H1 (cell line): ENCODE data around the gene CGB5. TPM values are rescaled to one million over a fixed set of nuclear protein-coding genes. Genes with fewer than 3 reads are reported as not detected.

ENCODE experiments used
- CTCF ChIA-PET: fragments of 300-600 bp; sonication (Branson Sonifier 250); formaldehyde crosslinking; loops from one replicate; lab custom pipeline; 2021; ENCODE audit not compliant: partially characterized antibody; lab: Charles Lee
- POLR2A ChIA-PET: fragments of 300-600 bp; sonication (Branson Sonifier 250); formaldehyde crosslinking; loops from one replicate; lab custom pipeline; 2021; ENCODE audit warnings: inconsistent platforms; ENCODE audit not compliant: partially characterized antibody; lab: Charles Lee
- DNase-seq, 2 experiments: peaks; one replicate each; pipeline versions ENCODE4 v3.0.0 to v3.0.0-alpha.2; 2010 to 2022; ENCODE audit warnings: low spot score in 2 of 2, low read depth in 1 of 2, mixed read lengths in 1 of 2
- FAIRE-seq: peaks from 2 replicates; lab custom pipeline; 2011; peaks lifted over from hg19 to GRCh38; lab: Jason Lieb, UNC
- H2AFZ ChIP-seq: 2 replicates; pipeline ENCODE4 v1.8.1; 2012; ENCODE audit warnings: low read length, inconsistent platforms
- H2AK5ac ChIP-seq: 2 replicates; pipeline ENCODE4 v1.6.1; 2013; ENCODE audit warnings: low read depth, low read length
- H2BK120ac ChIP-seq: replicated peaks from 2 replicates; pipeline ENCODE3; 2013; ENCODE audit warnings: low read depth, low read length, inconsistent platforms
- H2BK12ac ChIP-seq: 2 replicates; pipeline ENCODE4 v1.6.1; 2013; ENCODE audit warnings: low read depth, low read length
- H2BK15ac ChIP-seq: 2 replicates; pipeline ENCODE4 v1.6.1; 2013; ENCODE audit warnings: low read length
- H2BK20ac ChIP-seq: 2 replicates; pipeline ENCODE4 v1.6.1; 2013; ENCODE audit warnings: low read length
- H2BK5ac ChIP-seq: 2 replicates; pipeline ENCODE4 v1.6.1; 2013; ENCODE audit warnings: low read depth, low read length
- H3K14ac ChIP-seq: 2 replicates; pipeline ENCODE4 v1.6.1; 2013; ENCODE audit warnings: inconsistent platforms; ENCODE audit not compliant: insufficient read length
- H3K18ac ChIP-seq: 2 replicates; pipeline ENCODE4 v1.6.1; 2013; ENCODE audit warnings: low read length; ENCODE audit errors: extremely low read depth
- H3K23ac ChIP-seq: 2 replicates; pipeline ENCODE4 v1.6.1; 2013; ENCODE audit warnings: inconsistent platforms; ENCODE audit not compliant: insufficient read length
- H3K23me2 ChIP-seq: 2 replicates; pipeline ENCODE4 v1.6.1; 2013; ENCODE audit warnings: low read depth, low read length
- H3K27ac ChIP-seq: 2 replicates; pipeline ENCODE4 v1.6.1; 2011; ENCODE audit warnings: low read depth, low read length, inconsistent platforms
- H3K27me3 ChIP-seq, 4 experiments: replicated peaks in 1 of 4; 1 replicate in 1 of 4; 2 replicates in 3 of 4; pipeline versions ENCODE4 v1.6.1 to v1.8.1; 2011 to 2013; ENCODE audit warnings: low read length in 3 of 4, mild to moderate bottlenecking in 3 of 4, inconsistent platforms in 2 of 4, mixed read lengths in 2 of 4, moderate library complexity in 1 of 4; ENCODE audit not compliant: control insufficient read depth in 3 of 4, insufficient read depth in 3 of 4; ENCODE audit errors: extremely low read depth in 1 of 4
- H3K36me3 ChIP-seq, 4 experiments: 2 replicates each; pipeline versions ENCODE4 v1.6.1 to v1.8.1; 2011 to 2013; ENCODE audit warnings: mild to moderate bottlenecking in 4 of 4, low read length in 3 of 4, moderate library complexity in 2 of 4, control low read depth in 1 of 4, inconsistent platforms in 1 of 4; ENCODE audit not compliant: insufficient read depth in 4 of 4, control insufficient read depth in 2 of 4
- H3K4ac ChIP-seq: replicated peaks from 2 replicates; pipeline ENCODE3; 2013; ENCODE audit warnings: low read length, low read depth, mixed read lengths, inconsistent platforms; ENCODE audit not compliant: insufficient read length
- H3K4me1 ChIP-seq, 4 experiments: replicated peaks in 1 of 4; 1 replicate in 1 of 4; 2 replicates in 3 of 4; pipeline versions ENCODE4 v1.6.1 to v1.8.1; 2011 to 2013; ENCODE audit warnings: low read length in 3 of 4, inconsistent platforms in 2 of 4, mixed read lengths in 1 of 4; ENCODE audit not compliant: insufficient read depth in 4 of 4, control insufficient read depth in 3 of 4
- H3K4me2 ChIP-seq, 2 experiments: 2 replicates each; pipeline versions ENCODE4 v1.6.1 to v1.8.1; 2011 to 2013; ENCODE audit warnings: low read depth in 2 of 2, low read length in 2 of 2, control low read depth in 1 of 2, inconsistent platforms in 1 of 2, mild to moderate bottlenecking in 1 of 2; ENCODE audit not compliant: insufficient read depth in 1 of 2
- H3K4me3 ChIP-seq, 4 experiments: fragments of 200-600, 300-600 bp in 1 of 4; sonication (generic), shearing (Covaris generic), sonication (Bioruptor Twin) in 1 of 4; 2 replicates each; pipeline versions ENCODE4 v1.5.1 to v1.8.1; 2011 to 2016; ENCODE audit warnings: low read length in 4 of 4, low read depth in 3 of 4, control low read depth in 2 of 4, inconsistent platforms in 2 of 4, mild to moderate bottlenecking in 2 of 4, mixed read lengths in 1 of 4, moderate library complexity in 1 of 4; ENCODE audit not compliant: insufficient read depth in 2 of 4; ENCODE audit errors: extremely low read depth in 1 of 4
- H3K56ac ChIP-seq: replicated peaks from 2 replicates; pipeline ENCODE3; 2013; ENCODE audit warnings: low read depth, mild to moderate bottlenecking, mixed read lengths, low read length, inconsistent platforms; ENCODE audit not compliant: insufficient read length
- H3K79me1 ChIP-seq: 2 replicates; pipeline ENCODE4 v1.6.1; 2013; ENCODE audit warnings: low read depth, low read length, control low read depth
- H3K79me2 ChIP-seq, 2 experiments: 2 replicates each; pipeline versions ENCODE4 v1.6.1 to v1.8.1; 2012 to 2013; ENCODE audit warnings: low read length in 2 of 2, mild to moderate bottlenecking in 2 of 2, inconsistent platforms in 1 of 2; ENCODE audit not compliant: insufficient read depth in 2 of 2, control insufficient read depth in 1 of 2
- H3K9ac ChIP-seq, 4 experiments: replicated peaks in 1 of 4; 1 replicate in 1 of 4; 2 replicates in 3 of 4; pipeline versions ENCODE4 v1.6.1 to v1.8.1; 2011 to 2013; ENCODE audit warnings: low read depth in 3 of 4, low read length in 3 of 4, control low read depth in 2 of 4, mild to moderate bottlenecking in 2 of 4, moderate library complexity in 2 of 4, inconsistent platforms in 1 of 4; ENCODE audit errors: extremely low read depth in 1 of 4
- H3K9me3 ChIP-seq, 2 experiments: 2 replicates each; pipeline versions ENCODE4 v1.6.1 to v1.8.1; 2012 to 2013; ENCODE audit warnings: mild to moderate bottlenecking in 2 of 2, moderate library complexity in 2 of 2, control low read depth in 1 of 2, inconsistent platforms in 1 of 2, low read depth in 1 of 2, low read length in 1 of 2, mixed read lengths in 1 of 2; ENCODE audit not compliant: insufficient read depth in 2 of 2
- H4K20me1 ChIP-seq, 2 experiments: replicated peaks in 1 of 2; 2 replicates each; pipeline versions ENCODE3 to v1.8.1; 2011 to 2013; ENCODE audit warnings: inconsistent platforms in 2 of 2, low read length in 2 of 2, mild to moderate bottlenecking in 1 of 2; ENCODE audit not compliant: insufficient read depth in 2 of 2, control insufficient read depth in 1 of 2
- H4K5ac ChIP-seq: 2 replicates; pipeline ENCODE4 v1.6.1; 2013; ENCODE audit warnings: low read length, low read depth, mixed read lengths, inconsistent platforms; ENCODE audit not compliant: insufficient read length
- H4K8ac ChIP-seq: 2 replicates; pipeline ENCODE4 v1.8.0; 2013; ENCODE audit warnings: mild to moderate bottlenecking, moderate library complexity, low read length, inconsistent platforms; ENCODE audit not compliant: insufficient read depth; ENCODE audit errors: extremely low read depth
- H4K91ac ChIP-seq: replicated peaks from 2 replicates; pipeline ENCODE3; 2013; ENCODE audit warnings: low read length, mixed read lengths, inconsistent platforms; ENCODE audit not compliant: insufficient read length
- CTBP2 ChIP-seq: IDR thresholded peaks from 2 replicates; pipeline ENCODE4 v1.7.0; 2011; ENCODE audit warnings: borderline replicate concordance, mild to moderate bottlenecking, moderate library complexity, mixed read lengths, low read length; ENCODE audit not compliant: insufficient read depth, insufficient read length
- EP300 ChIP-seq, 2 experiments: IDR thresholded peaks; 1 replicate in 1 of 2; 2 replicates in 1 of 2; pipeline ENCODE4 v1.6.1; 2011 to 2012; ENCODE audit warnings: low read depth in 2 of 2, low read length in 2 of 2, mild to moderate bottlenecking in 2 of 2, borderline replicate concordance in 1 of 2, inconsistent platforms in 1 of 2, moderate library complexity in 1 of 2
- EZH2 ChIP-seq: fragments of 200-600 bp; sonication (generic); IDR thresholded peaks from 2 replicates; pipeline ENCODE4 v1.7.1; 2012; ENCODE audit warnings: low read depth, mild to moderate bottlenecking, moderate library complexity, low read length, inconsistent platforms; ENCODE audit not compliant: severe bottlenecking
- KDM5A ChIP-seq: fragments of 200-600 bp; IDR thresholded peaks from 2 replicates; pipeline ENCODE4 v1.7.1; 2012; ENCODE audit warnings: mild to moderate bottlenecking, low read length, inconsistent platforms, mixed read lengths
- RAD21 ChIP-seq, 2 experiments: IDR thresholded peaks in 1 of 2; conservative IDR thresholded peaks in 1 of 2; 2 replicates each; pipeline ENCODE4 v1.6.1; 2011; ENCODE audit warnings: low read depth in 2 of 2, low read length in 2 of 2, improper control_type of control experiment in 1 of 2, inconsistent platforms in 1 of 2, mild to moderate bottlenecking in 1 of 2, moderate library complexity in 1 of 2
- SIX5 ChIP-seq: IDR thresholded peaks from 2 replicates; pipeline ENCODE4 v1.6.1; 2011; ENCODE audit warnings: mild to moderate bottlenecking, low read depth, low read length
- SP1 ChIP-seq: IDR thresholded peaks from 2 replicates; pipeline ENCODE4 v1.6.1; 2011; ENCODE audit warnings: low read depth, low read length
- WGBS, 2 experiments: shearing (Covaris generic) in 1 of 2; methylation state at CpG; one replicate each; pipeline versions ENCODE4 v1.1.6 to v1.1.7; 2013 to 2015; ENCODE audit warnings: low lambda C conversion rate in 2 of 2, mixed read lengths in 2 of 2, inconsistent platforms in 1 of 2, low coverage in 1 of 2, missing lambda C conversion rate in 1 of 2; ENCODE audit not compliant: insufficient replicate concordance in 2 of 2, insufficient coverage in 1 of 2, insufficient read length in 1 of 2; ENCODE audit errors: extremely low coverage in 1 of 2, missing lambda C conversion rate in 1 of 2; 5-methylcytosine and 5-hydroxymethylcytosine counted together
- polyA plus RNA-seq, 7 experiments: library from polyadenylated mRNA; depleted of rRNA in 3 of 7; stranded (reverse) in 5 of 7; unstranded in 2 of 7; fragments of >200 nt in 5 of 7; fragments of 200-250 nt in 2 of 7; gene quantifications; 1 replicate in 5 of 7; 2 replicates in 1 of 7; 4 replicates in 1 of 7; pipeline versions ENCODE4 v1.2.1 to v1.2.3, GENCODE V29; 2011 to 2013; ENCODE audit warnings: missing spikeins in 2 of 7, mixed read lengths in 2 of 7
- total RNA-seq: library from RNA; stranded (reverse); fragmentation: NEBNext Ultra II Directional; extraction: Animal tissue kit (Norgen Biotek cat#: 25700); gene quantifications from 2 replicates; pipeline ENCODE4 v1.2.1, GENCODE V29; 2021
- TF ChIP-seq, protein P1 (sequence below): IDR thresholded peaks from 2 replicates; pipeline ENCODE4 v1.6.1; 2011; ENCODE audit warnings: low read length, improper control_type of control experiment

The CGB5 gene
- total and polyA plus RNA-seq, 2 of the 8 experiments (the other 6 are each of a cell fraction or from before 2014, with no cell fraction given), result 0.63 to 0.68 TPM

DNA sequence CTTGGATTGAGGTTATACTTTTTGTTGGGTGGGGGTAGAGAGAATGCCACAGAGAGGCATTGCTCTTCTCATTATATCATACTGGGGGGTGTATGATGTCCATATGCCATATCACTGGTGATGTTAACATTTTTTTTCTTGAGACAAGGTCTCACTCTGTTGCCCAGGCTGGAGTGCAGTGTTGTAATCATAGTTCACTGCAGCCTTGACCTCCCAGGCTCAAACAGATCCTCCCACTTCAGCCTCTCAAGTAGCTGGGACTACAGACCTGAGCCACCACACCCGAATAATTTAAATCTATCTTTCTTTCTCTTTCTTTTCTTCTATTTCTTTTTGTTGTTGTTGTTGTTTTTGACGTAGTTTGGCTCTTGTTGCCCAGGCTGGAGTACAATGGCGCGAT lies 36.7 kb downstream of the CGB5 start:
- no peaks in the 10 kb centered on the region for H4K20me1 ChIP-seq
- no peak overlapping the region for H3K14ac ChIP-seq
- no peak overlapping the region for H3K4me2 ChIP-seq
- peaks cover 0 to 3% (median 0%) of the 10 kb centered on the region in 4 experiments; a peak in 1 of 7 replicates for H3K27me3 ChIP-seq
- H3K56ac ChIP-seq, result no peak overlapping the region
- H4K5ac ChIP-seq, result no peak overlapping the region
- peaks cover 3% of the 10 kb centered on the region; the same call in 1 of the 2 replicates for H3K23me2 ChIP-seq
- H3K9ac ChIP-seq, result no peak overlapping the region
- no peak overlapping the region for H2AFZ ChIP-seq
- 76% methylated on average over 4 of the region's 4 CpGs; no CpG with 5 or more reads in 1 of the 2 experiments for WGBS, 2 experiments
- POLR2A ChIA-PET, result interaction anchor here (0.6 kb wide), 1 partner anchor 79 kb away, joined by 3 read pairs; no protein-coding TSS in a partner anchor
- H2AK5ac ChIP-seq, result no peak overlapping the region
- H3K18ac ChIP-seq, result no peak overlapping the region
- no peak overlapping the region for H4K91ac ChIP-seq
- no peak overlapping the region for H3K27ac ChIP-seq
- H2BK20ac ChIP-seq, result no peak overlapping the region
- no peak overlapping the region for H4K8ac ChIP-seq
- no peak overlapping the region for H3K4me3 ChIP-seq
- FAIRE-seq, result no peak
- H3K79me1 ChIP-seq, result no peaks in the 10 kb centered on the region
- no peak for DNase-seq
- H3K4ac ChIP-seq, result no peak overlapping the region
- H3K4me1 ChIP-seq, result no peaks in the 10 kb centered on the region; a peak in 1 of 7 replicates
- H3K23ac ChIP-seq, result no peak overlapping the region
- CTCF ChIA-PET, result interaction anchor here (0.9 to 2.2 kb wide), 2 partner anchors 80 to 118 kb away, joined by 4 to 6 read pairs; no protein-coding TSS in a partner anchor
- no peak overlapping the region for H2BK5ac ChIP-seq
- H2BK120ac ChIP-seq, result no peak overlapping the region
- no peaks in the 10 kb centered on the region for H3K9me3 ChIP-seq
- H2BK12ac ChIP-seq, result no peak overlapping the region
- H3K36me3 ChIP-seq, result no peaks in the 10 kb centered on the region
- no peaks in the 10 kb centered on the region for H3K79me2 ChIP-seq
- TF ChIP-seq EP300 (IDR thresholded peaks at IDR 0.05; ENCODE audit: borderline replicate concordance in 1 of 2, low read depth in 2 of 2, low read length in 2 of 2), result no peak
- TF ChIP-seq, protein P1, sequence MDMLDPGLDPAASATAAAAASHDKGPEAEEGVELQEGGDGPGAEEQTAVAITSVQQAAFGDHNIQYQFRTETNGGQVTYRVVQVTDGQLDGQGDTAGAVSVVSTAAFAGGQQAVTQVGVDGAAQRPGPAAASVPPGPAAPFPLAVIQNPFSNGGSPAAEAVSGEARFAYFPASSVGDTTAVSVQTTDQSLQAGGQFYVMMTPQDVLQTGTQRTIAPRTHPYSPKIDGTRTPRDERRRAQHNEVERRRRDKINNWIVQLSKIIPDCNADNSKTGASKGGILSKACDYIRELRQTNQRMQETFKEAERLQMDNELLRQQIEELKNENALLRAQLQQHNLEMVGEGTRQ, result no peak
- TF ChIP-seq KDM5A, result no peak
- no peak for TF ChIP-seq SP1
- no peak for TF ChIP-seq SIX5
- no peak for TF ChIP-seq EZH2
- TF ChIP-seq RAD21 (IDR thresholded peaks at IDR 0.05 in 1 of 2, conservative IDR thresholded peaks at IDR 0.05 in 1 of 2; ENCODE audit: low read depth in 2 of 2, low read length in 2 of 2), result no peak
- no peak for TF ChIP-seq CTBP2
- TF ChIP-seq, all 59 proteins: peak for 0
- no peak overlapping the region for H2BK15ac ChIP-seq
